ENCODE results near the gene NKAIN2.
A peak's percentile ranks its signal among the peaks of the same experiment; 100 is the strongest.

Gene NKAIN2

DNA sequence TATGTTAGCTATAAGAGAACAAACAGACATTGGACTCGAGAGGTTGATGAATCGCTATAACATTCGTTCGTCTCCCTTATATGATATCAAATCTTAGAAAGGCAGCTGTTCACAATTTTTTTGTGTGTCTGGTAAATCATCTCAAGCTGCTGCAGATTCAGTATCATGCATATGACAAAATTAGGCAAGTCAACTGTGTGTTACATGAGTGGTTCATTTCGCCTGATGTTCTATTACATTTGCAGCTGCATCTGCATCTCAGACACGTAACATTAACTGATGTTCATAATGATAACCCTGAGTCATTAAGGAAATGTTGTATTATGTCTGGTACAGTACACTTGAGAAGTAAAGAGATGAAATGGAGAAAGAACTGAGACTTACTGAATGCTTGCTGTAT is 92.1 kb downstream of the NKAIN2 start:
- no peak for TF ChIP-seq CTCF (IDR thresholded peaks at IDR 0.05)
- Mint-ChIP-seq H3K9me3 (no peaks in the 10 kb centered on the region), H3K4me1 (no peaks in the 10 kb centered on the region), H3K27ac (no peak overlapping the region), H3K36me3 (ENCODE audit: low read depth) (no peaks in the 10 kb centered on the region), H3K27me3 (ENCODE audit: low read depth, poor library complexity) (peaks cover 7% of the 10 kb centered on the region), H3K4me3 (no peak overlapping the region)
- no peak for DNase-seq

DNA sequence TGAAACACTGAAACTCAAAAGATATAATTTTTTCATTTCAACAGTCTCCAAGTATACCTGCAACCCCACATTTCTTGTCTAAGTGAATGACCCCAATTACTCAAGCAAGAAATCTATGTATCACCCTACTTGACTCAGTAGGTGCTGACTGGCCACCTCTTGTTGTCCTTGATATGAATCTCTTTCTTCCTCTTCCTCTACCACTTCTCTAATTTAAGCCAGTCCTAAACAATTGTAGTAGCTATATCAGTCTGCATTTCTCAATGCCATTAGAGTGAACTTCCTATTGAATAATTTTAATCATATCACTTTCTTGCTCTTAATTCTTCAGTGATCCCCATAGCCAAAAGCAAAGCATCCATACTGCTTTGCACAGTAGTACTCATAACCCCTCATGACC is 93.2 kb downstream of the NKAIN2 start:
- H3K4me1 Mint-ChIP-seq, result no peaks in the 10 kb centered on the region
- H3K27me3 Mint-ChIP-seq (ENCODE audit: low read depth, poor library complexity), result peaks cover 2% of the 10 kb centered on the region
- TF ChIP-seq CTCF (IDR thresholded peaks at IDR 0.05), result no peak
- H3K36me3 Mint-ChIP-seq (ENCODE audit: low read depth), result no peaks in the 10 kb centered on the region
- H3K9me3 Mint-ChIP-seq, result no peaks in the 10 kb centered on the region
- peak overlapping the region; percentile 1 for H3K27ac Mint-ChIP-seq
- no peak overlapping the region for H3K4me3 Mint-ChIP-seq
- no peak for DNase-seq

- no peak for DNase-seq
- Mint-ChIP-seq H3K27ac (no peak overlapping the region), H3K27me3 (ENCODE audit: low read depth, poor library complexity) (peaks cover 2% of the 10 kb centered on the region), H3K4me1 (no peaks in the 10 kb centered on the region), H3K36me3 (ENCODE audit: low read depth) (no peaks in the 10 kb centered on the region), H3K9me3 (no peaks in the 10 kb centered on the region), H3K4me3 (no peak overlapping the region)
- TF ChIP-seq CTCF (IDR thresholded peaks at IDR 0.05), result no peak
Measured at GRCh38 chr6:123897965-123898364, 94.3 kb downstream of the NKAIN2 start.

GRCh38 chr6:123898665-123899064 is 95.0 kb downstream of the NKAIN2 start:
- no peak overlapping the region for H3K27ac Mint-ChIP-seq
- H3K9me3 Mint-ChIP-seq, result no peaks in the 10 kb centered on the region
- TF ChIP-seq CTCF (IDR thresholded peaks at IDR 0.05), result no peak
- H3K27me3 Mint-ChIP-seq (ENCODE audit: low read depth, poor library complexity), result peaks cover 2% of the 10 kb centered on the region
- no peak overlapping the region for H3K4me3 Mint-ChIP-seq
- H3K4me1 Mint-ChIP-seq, result no peaks in the 10 kb centered on the region
- H3K36me3 Mint-ChIP-seq (ENCODE audit: low read depth), result no peaks in the 10 kb centered on the region
- no peak for DNase-seq

DNA sequence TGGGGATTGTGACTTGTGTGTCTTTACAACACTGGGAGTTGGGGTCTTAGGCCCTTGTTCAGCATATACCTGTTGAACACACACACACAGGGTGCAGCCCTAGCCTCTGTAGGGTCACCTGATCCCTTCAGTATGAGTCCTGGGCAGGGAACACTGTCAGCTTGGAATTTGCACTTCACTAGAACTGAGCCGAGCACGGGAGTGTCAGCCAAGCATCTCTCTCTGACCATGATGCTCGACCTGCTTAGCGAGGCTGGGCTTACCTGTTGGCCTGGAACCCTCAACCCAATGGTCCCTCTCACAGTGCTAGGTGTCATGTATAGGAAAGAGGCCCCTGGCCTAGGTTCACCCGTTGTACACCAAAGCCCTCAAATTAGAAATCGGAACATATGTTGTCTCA is 96.1 kb downstream of the NKAIN2 start:
- DNase-seq, result no peak
- H3K27me3 Mint-ChIP-seq (ENCODE audit: low read depth, poor library complexity), result peaks cover 2% of the 10 kb centered on the region
- H3K4me3 Mint-ChIP-seq, result no peak overlapping the region
- H3K4me1 Mint-ChIP-seq, result no peaks in the 10 kb centered on the region
- no peak overlapping the region for H3K27ac Mint-ChIP-seq
- H3K36me3 Mint-ChIP-seq (ENCODE audit: low read depth), result no peaks in the 10 kb centered on the region
- no peaks in the 10 kb centered on the region for H3K9me3 Mint-ChIP-seq
- TF ChIP-seq CTCF (IDR thresholded peaks at IDR 0.05), result no peak

DNA sequence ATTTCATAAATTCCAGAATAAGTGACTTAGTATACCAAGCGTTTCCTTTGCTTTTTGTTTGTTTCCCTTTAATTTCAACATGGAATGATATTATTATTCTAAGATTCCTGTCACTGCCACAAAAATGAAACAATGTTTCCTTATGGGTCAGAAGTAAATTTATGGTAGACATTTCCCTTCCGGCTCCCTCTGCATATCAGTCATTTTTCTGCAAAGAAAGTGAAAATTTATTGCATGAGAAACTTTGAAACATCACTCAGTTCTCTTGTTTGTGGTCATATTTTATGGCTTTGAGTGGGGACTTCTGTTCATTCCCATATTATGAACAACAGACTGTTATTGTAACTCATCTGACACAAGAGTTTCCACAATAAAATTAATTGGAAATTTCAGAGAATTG is 97.8 kb downstream of the NKAIN2 start:
- Mint-ChIP-seq H3K27me3 (ENCODE audit: low read depth, poor library complexity) (peaks cover 2% of the 10 kb centered on the region), H3K4me3 (no peak overlapping the region), H3K9me3 (no peaks in the 10 kb centered on the region), H3K27ac (no peak overlapping the region), H3K4me1 (no peaks in the 10 kb centered on the region), H3K36me3 (ENCODE audit: low read depth) (no peaks in the 10 kb centered on the region)
- no peak for DNase-seq
- TF ChIP-seq CTCF (IDR thresholded peaks at IDR 0.05), result no peak
